ENCODE measurements around the gene CPM. TPM values are rescaled to one million over a fixed set of nuclear protein-coding genes. Genes with fewer than 3 reads are reported as not detected.

CPM gene
- total and polyA plus RNA-seq, 2 donors (not counting 3 experiments of a cell fraction or from before 2014, with no cell fraction given), result not detected

- no peaks in the 10 kb centered on the region for H3K9me3 ChIP-seq (replicated peaks; ENCODE audit: control insufficient read depth, insufficient read depth, low read length)
- BruUV-seq (replicated peaks), result no TSS peak
- CTCF ChIA-PET, result no interaction called here
- H3K4me3 ChIP-seq (replicated peaks in 1 of 3; ENCODE audit: insufficient read depth in 1 of 3, low read depth in 1 of 3, low read length in 3 of 3), result no peak overlapping the region
- POLR2A ChIA-PET, result no interaction called here
- no peak overlapping the region for H3K27ac ChIP-seq (ENCODE audit: insufficient read depth, low read depth, low read length)
- H3K36me3 ChIP-seq (ENCODE audit: control insufficient read depth in 2 of 2, extremely low read depth in 1 of 2, insufficient read depth in 2 of 2, low read length in 2 of 2), result no peaks in the 10 kb centered on the region
- H4K20me1 ChIP-seq (replicated peaks; ENCODE audit: control insufficient read depth, extremely low read depth, insufficient read depth, low read length), result no peaks in the 10 kb centered on the region
- no peak for FAIRE-seq
- no peak overlapping the region for H3K4me2 ChIP-seq (ENCODE audit: insufficient read depth, low read length)
- no peaks in the 10 kb centered on the region for H3K9me1 ChIP-seq (replicated peaks; ENCODE audit: control insufficient read depth, extremely low read depth, insufficient read depth, low read length)
- no peak overlapping the region for H3K9ac ChIP-seq (replicated peaks; ENCODE audit: extremely low read depth, insufficient read depth, low read length)
- H2AFZ ChIP-seq (ENCODE audit: low read depth, low read length), result no peak overlapping the region
- intact Hi-C loops (cut with micrococcal nuclease), result no loop called here
- no peaks in the 10 kb centered on the region for H3K4me1 ChIP-seq (ENCODE audit: control insufficient read depth, extremely low read depth, insufficient read depth, low read length)
- TF ChIP-seq JUN (IDR thresholded peaks at IDR 0.05; ENCODE audit: borderline replicate concordance, insufficient read depth, insufficient read length, low read depth) (peak; percentile 24), EZH2 (IDR thresholded peaks at IDR 0.05; ENCODE audit: borderline replicate concordance, low read depth, low read length, severe bottlenecking) (no peak), FOS (IDR thresholded peaks at IDR 0.05; ENCODE audit: borderline replicate concordance, insufficient read depth, low read length) (peak; percentile 76)
- dilution Hi-C loops (cut with MboI; ENCODE audit: extremely low pct_ligation_motif_present, low sequenced_read_pairs), result no loop called here
- H3K27me3 ChIP-seq (ENCODE audit: control insufficient read depth in 2 of 2, insufficient read depth in 2 of 2, low read length in 2 of 2), result peaks cover 0 to 3% of the 10 kb centered on the region in 2 experiments
- H3K79me2 ChIP-seq (ENCODE audit: control insufficient read depth, insufficient read depth, low read length), result no peaks in the 10 kb centered on the region
- no peak for DNase-seq (ENCODE audit: low read depth, low spot score)
Observed at GRCh38 chr12:68971404-68971803, 38.4 kb upstream of the CPM start.

- Histone ChIP-seq H3K27me3 (ENCODE audit: control insufficient read depth in 2 of 2, insufficient read depth in 2 of 2, low read length in 2 of 2) (peaks cover 0 to 3% of the 10 kb centered on the region in 2 experiments), H3K79me2 (ENCODE audit: control insufficient read depth, insufficient read depth, low read length) (no peaks in the 10 kb centered on the region), H3K4me1 (ENCODE audit: control insufficient read depth, extremely low read depth, insufficient read depth, low read length) (no peaks in the 10 kb centered on the region), H2AFZ (ENCODE audit: low read depth, low read length) (no peak overlapping the region), H3K27ac (ENCODE audit: insufficient read depth, low read depth, low read length) (no peak overlapping the region), H3K4me2 (ENCODE audit: insufficient read depth, low read length) (no peak overlapping the region), H3K36me3 (ENCODE audit: control insufficient read depth in 2 of 2, extremely low read depth in 1 of 2, insufficient read depth in 2 of 2, low read length in 2 of 2) (no peaks in the 10 kb centered on the region), H4K20me1 (replicated peaks; ENCODE audit: control insufficient read depth, extremely low read depth, insufficient read depth, low read length) (no peaks in the 10 kb centered on the region), H3K9me1 (replicated peaks; ENCODE audit: control insufficient read depth, extremely low read depth, insufficient read depth, low read length) (no peaks in the 10 kb centered on the region), H3K9ac (replicated peaks; ENCODE audit: extremely low read depth, insufficient read depth, low read length) (no peak overlapping the region), H3K4me3 (replicated peaks in 1 of 3; ENCODE audit: insufficient read depth in 1 of 3, low read depth in 1 of 3, low read length in 3 of 3) (no peak overlapping the region), H3K9me3 (replicated peaks; ENCODE audit: control insufficient read depth, insufficient read depth, low read length) (no peaks in the 10 kb centered on the region)
- TF ChIP-seq GATA2 (IDR thresholded peaks at IDR 0.05; ENCODE audit: insufficient read depth, insufficient read length, low read depth, low read length), result no peak
- TF ChIP-seq FOS (IDR thresholded peaks at IDR 0.05; ENCODE audit: borderline replicate concordance, insufficient read depth, low read length), result no peak
- no peak for TF ChIP-seq POLR2A (IDR thresholded peaks at IDR 0.05; ENCODE audit: low read depth, low read length)
- TF ChIP-seq EZH2 (IDR thresholded peaks at IDR 0.05; ENCODE audit: borderline replicate concordance, low read depth, low read length, severe bottlenecking), result no peak
- DNase-seq (ENCODE audit: low read depth, low spot score) (no peak), FAIRE-seq (no peak)
- ChIA-PET CTCF (no interaction called here), POLR2A (no interaction called here)
- intact Hi-C loops (cut with micrococcal nuclease) (no loop called here), dilution Hi-C loops (cut with MboI; ENCODE audit: extremely low pct_ligation_motif_present, low sequenced_read_pairs) (no loop called here)
- no TSS peak for BruUV-seq (replicated peaks)
Observed at GRCh38 chr12:68970951-68971350, 38.0 kb upstream of the CPM start.
